Smooth muscle cell (in vitro differentiated cells): ENCODE data around the gene SPRR3. TPM values are rescaled to one million over a fixed set of nuclear protein-coding genes. Genes with fewer than 3 reads are reported as not detected.
"Not testable (repeated sequence)": the region's sequence is repeated elsewhere in the genome, so short reads cannot be mapped to it uniquely, and the experiment has no call there.

Experiments
- DNase-seq: peaks from one replicate; lab custom pipeline; 2025; ENCODE audit not compliant: unreplicated experiment; lab: John Stamatoyannopoulos, UW
- H2AFZ ChIP-seq: fragments of 200-600 bp; sonication (generic); 2 replicates; pipeline ENCODE4 v1.6.0; 2016; ENCODE audit warnings: antibody characterized with exemption, low read depth, mild to moderate bottlenecking
- H3F3A ChIP-seq: fragments of 200-600 bp; sonication (generic); 2 replicates; pipeline ENCODE4 v1.6.0; 2017; ENCODE audit warnings: antibody characterized with exemption, low read depth
- H3K27ac ChIP-seq: fragments of 200-600 bp; sonication (generic); 2 replicates; pipeline ENCODE4 v1.5.1; 2016; ENCODE audit warnings: low read depth, mild to moderate bottlenecking
- H3K27me3 ChIP-seq: fragments of 200-600 bp; sonication (generic); 2 replicates; pipeline ENCODE4 v1.6.1; 2016; ENCODE audit warnings: low read depth, mild to moderate bottlenecking
- H3K36me3 ChIP-seq: fragments of 200-600 bp; sonication (generic); 2 replicates; pipeline ENCODE4 v1.5.1; 2016; ENCODE audit warnings: low read depth
- H3K4me1 ChIP-seq: fragments of 200-600 bp; sonication (generic); 2 replicates; pipeline ENCODE4 v1.5.1; 2016; ENCODE audit warnings: low read depth
- H3K4me2 ChIP-seq: fragments of 200-600 bp; sonication (generic); 2 replicates; pipeline ENCODE4 v1.6.0; 2016; ENCODE audit warnings: mild to moderate bottlenecking
- H3K4me3 ChIP-seq: fragments of 200-600 bp; sonication (generic); 2 replicates; pipeline ENCODE4 v1.5.1; 2016; ENCODE audit warnings: mild to moderate bottlenecking
- H3K79me2 ChIP-seq: fragments of 200-600 bp; sonication (generic); 2 replicates; pipeline ENCODE4 v1.6.0; 2016; ENCODE audit warnings: low read depth, mild to moderate bottlenecking
- H3K9ac ChIP-seq: fragments of 200-600 bp; sonication (generic); 2 replicates; pipeline ENCODE4 v1.6.0; 2016; ENCODE audit warnings: low read depth
- H3K9me3 ChIP-seq: fragments of 200-600 bp; sonication (generic); replicated peaks from 2 replicates; pipeline ENCODE4 v1.5.1; 2016; ENCODE audit warnings: low read depth
- H4K20me1 ChIP-seq: fragments of 200-600 bp; sonication (generic); 2 replicates; pipeline ENCODE4 v1.6.0; 2016; ENCODE audit warnings: low read depth
- WGBS: methylation state at CpG from one replicate; pipeline ENCODE4 v1.1.7; 2016; ENCODE audit warnings: low lambda C conversion rate; 5-methylcytosine and 5-hydroxymethylcytosine counted together
- polyA plus RNA-seq: library from polyadenylated mRNA; unstranded; fragments of >200 nt; fragmentation: Nextera tagmentation; extraction: Ambion mirVana; gene quantifications from 2 replicates; pipeline ENCODE4 v1.2.1, GENCODE V29; 2016
- total RNA-seq: library from RNA; depleted of rRNA; stranded (reverse); fragments of >200 nt; gene quantifications from 2 replicates; pipeline ENCODE4 v1.2.3, GENCODE V29; 2014
- TF ChIP-seq, protein P1 (sequence below): fragments of 200-600 bp; sonication (generic); IDR thresholded peaks from 2 replicates; pipeline ENCODE4 v1.5.1; 2017; ENCODE audit warnings: borderline replicate concordance, mild to moderate bottlenecking, antibody characterized with exemption; ENCODE audit not compliant: insufficient read depth, poor library complexity, severe bottlenecking

SPRR3 gene
- total and polyA plus RNA-seq, 2 experiments from 2014 or later, result 24.9 to 107 TPM

DNA sequence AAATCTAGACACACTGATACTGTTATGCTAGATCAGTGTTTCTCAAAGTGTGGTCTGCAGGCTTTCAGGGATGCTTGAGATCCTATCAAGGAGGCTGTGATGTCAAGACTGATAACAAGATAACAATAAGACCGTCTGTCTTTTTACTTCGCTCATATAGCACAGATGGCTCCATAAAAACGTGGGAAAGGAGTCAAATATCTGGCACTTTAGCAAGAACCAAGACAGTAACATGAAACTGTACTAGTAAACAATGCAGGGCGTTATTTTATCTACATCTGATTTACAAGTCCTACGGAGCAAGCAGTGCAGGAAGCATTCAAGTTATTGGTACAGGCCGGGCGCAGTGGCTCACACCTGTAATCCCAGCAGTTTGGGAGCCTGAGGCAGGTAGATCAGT lies 3.6 kb upstream of the SPRR3 start:
- H3K79me2 ChIP-seq, result no peaks in the 10 kb centered on the region
- H4K20me1 ChIP-seq, result no peaks in the 10 kb centered on the region
- H3K27ac ChIP-seq, result no peak overlapping the region
- H3K4me1 ChIP-seq, result no peaks in the 10 kb centered on the region
- TF ChIP-seq, protein P1, sequence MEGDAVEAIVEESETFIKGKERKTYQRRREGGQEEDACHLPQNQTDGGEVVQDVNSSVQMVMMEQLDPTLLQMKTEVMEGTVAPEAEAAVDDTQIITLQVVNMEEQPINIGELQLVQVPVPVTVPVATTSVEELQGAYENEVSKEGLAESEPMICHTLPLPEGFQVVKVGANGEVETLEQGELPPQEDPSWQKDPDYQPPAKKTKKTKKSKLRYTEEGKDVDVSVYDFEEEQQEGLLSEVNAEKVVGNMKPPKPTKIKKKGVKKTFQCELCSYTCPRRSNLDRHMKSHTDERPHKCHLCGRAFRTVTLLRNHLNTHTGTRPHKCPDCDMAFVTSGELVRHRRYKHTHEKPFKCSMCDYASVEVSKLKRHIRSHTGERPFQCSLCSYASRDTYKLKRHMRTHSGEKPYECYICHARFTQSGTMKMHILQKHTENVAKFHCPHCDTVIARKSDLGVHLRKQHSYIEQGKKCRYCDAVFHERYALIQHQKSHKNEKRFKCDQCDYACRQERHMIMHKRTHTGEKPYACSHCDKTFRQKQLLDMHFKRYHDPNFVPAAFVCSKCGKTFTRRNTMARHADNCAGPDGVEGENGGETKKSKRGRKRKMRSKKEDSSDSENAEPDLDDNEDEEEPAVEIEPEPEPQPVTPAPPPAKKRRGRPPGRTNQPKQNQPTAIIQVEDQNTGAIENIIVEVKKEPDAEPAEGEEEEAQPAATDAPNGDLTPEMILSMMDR, result no peak
- H2AFZ ChIP-seq, result no peak overlapping the region
- no peaks in the 10 kb centered on the region for H3K27me3 ChIP-seq
- no peaks in the 10 kb centered on the region for H3K9me3 ChIP-seq
- no peak for DNase-seq
- H3K9ac ChIP-seq, result no peak overlapping the region
- H3K4me3 ChIP-seq, result no peak overlapping the region
- 52% methylated on average over 7 of the region's 7 CpGs for WGBS
- no peaks in the 10 kb centered on the region for H3F3A ChIP-seq
- H3K4me2 ChIP-seq, result no peak overlapping the region
- no peaks in the 10 kb centered on the region for H3K36me3 ChIP-seq

DNA sequence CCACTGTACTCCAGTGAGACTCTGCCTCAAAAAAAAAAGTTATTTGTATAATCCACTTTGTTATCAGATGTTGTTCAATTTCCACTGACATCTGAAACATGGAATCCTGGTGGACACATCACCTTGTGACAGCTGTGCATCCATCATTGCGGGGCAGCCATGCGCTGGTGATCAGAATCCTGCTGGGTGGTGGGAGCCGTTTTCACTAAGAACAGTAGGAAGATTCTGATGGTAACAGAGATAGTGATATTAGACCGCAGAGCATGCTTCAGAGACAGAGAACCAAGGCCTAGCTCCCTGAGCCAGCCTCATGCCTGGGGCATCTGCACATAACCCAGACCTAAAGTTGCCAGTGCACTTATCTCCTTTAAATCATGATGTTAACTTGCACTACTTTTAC lies 3.1 kb upstream of the SPRR3 start:
- WGBS, result 71% methylated on average over 4 of the region's 4 CpGs
- H3K4me2 ChIP-seq, result no peak overlapping the region
- H3F3A ChIP-seq, result no peaks in the 10 kb centered on the region
- H2AFZ ChIP-seq, result no peak overlapping the region
- no peak overlapping the region for H3K9ac ChIP-seq
- H3K36me3 ChIP-seq, result no peaks in the 10 kb centered on the region
- no peaks in the 10 kb centered on the region for H3K9me3 ChIP-seq
- no peak overlapping the region for H3K27ac ChIP-seq
- no peaks in the 10 kb centered on the region for H4K20me1 ChIP-seq
- H3K27me3 ChIP-seq, result no peaks in the 10 kb centered on the region
- H3K4me1 ChIP-seq, result no peaks in the 10 kb centered on the region
- DNase-seq, result no peak
- H3K4me3 ChIP-seq, result no peak overlapping the region
- H3K79me2 ChIP-seq, result no peaks in the 10 kb centered on the region
- TF ChIP-seq, protein P1, result no peak

DNA sequence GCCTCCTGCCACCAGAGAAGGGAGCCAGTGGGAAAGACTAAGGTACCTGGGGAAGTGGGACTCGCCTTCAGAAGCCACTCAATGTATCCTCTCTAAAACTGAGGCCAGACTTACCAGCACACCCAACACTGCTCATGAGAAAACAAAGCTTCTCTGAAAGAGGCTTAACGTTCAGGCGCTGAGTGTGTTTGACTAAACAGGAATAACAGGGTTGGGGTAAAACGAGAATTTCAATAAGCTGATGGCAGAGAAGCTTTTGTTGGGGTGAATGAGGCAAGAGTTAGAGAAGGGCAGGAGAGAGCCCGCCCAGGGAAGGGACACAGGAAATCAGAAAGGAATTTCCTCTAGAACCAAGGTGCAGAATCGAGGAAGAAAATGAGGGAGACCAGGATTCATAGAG lies 1.7 kb upstream of the SPRR3 start:
- Histone ChIP-seq H3K36me3 (no peaks in the 10 kb centered on the region), H3K27ac (no peak overlapping the region), H3K27me3 (no peaks in the 10 kb centered on the region), H2AFZ (no peak overlapping the region), H3K79me2 (no peaks in the 10 kb centered on the region), H3K9me3 (no peaks in the 10 kb centered on the region), H3K9ac (no peak overlapping the region), H3K4me2 (no peak overlapping the region), H3K4me3 (no peak overlapping the region), H3F3A (no peaks in the 10 kb centered on the region), H3K4me1 (no peaks in the 10 kb centered on the region), H4K20me1 (no peaks in the 10 kb centered on the region)
- TF ChIP-seq, protein P1, result no peak
- no peak for DNase-seq
- WGBS, result 60% methylated on average over 6 of the region's 6 CpGs

DNA sequence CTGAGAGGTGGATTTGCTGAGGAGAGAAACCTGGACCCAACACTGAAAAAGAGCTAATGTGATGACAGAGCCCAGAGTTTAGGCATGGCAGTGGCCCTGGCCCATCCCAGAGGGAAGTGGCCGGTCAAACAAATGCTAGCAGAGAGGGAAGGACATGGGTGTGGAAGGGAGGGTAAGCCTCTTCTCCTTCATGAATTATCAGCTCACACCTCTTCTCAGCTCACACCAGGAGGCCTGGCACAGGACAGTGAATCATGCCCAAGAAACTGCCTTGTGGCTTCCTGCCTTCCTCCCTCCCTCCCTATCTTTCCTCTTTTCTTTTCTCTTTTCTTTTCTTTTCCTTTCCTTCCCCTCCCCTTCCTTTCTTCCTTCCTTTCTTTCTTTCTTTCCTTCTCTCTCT lies 1.3 kb upstream of the SPRR3 start:
- no peak overlapping the region for H3K4me2 ChIP-seq
- no peaks in the 10 kb centered on the region for H4K20me1 ChIP-seq
- no peaks in the 10 kb centered on the region for H3K4me1 ChIP-seq
- H3K27ac ChIP-seq, result no peak overlapping the region
- TF ChIP-seq, protein P1, result no peak
- no peaks in the 10 kb centered on the region for H3K36me3 ChIP-seq
- no peak overlapping the region for H3K4me3 ChIP-seq
- H3K9me3 ChIP-seq, result no peaks in the 10 kb centered on the region
- no peaks in the 10 kb centered on the region for H3K79me2 ChIP-seq
- H3K9ac ChIP-seq, result no peak overlapping the region
- H3K27me3 ChIP-seq, result no peaks in the 10 kb centered on the region
- 63% methylated on average over 1 of the region's 1 CpG for WGBS
- H2AFZ ChIP-seq, result no peak overlapping the region
- H3F3A ChIP-seq, result no peaks in the 10 kb centered on the region
- no peak for DNase-seq

DNA sequence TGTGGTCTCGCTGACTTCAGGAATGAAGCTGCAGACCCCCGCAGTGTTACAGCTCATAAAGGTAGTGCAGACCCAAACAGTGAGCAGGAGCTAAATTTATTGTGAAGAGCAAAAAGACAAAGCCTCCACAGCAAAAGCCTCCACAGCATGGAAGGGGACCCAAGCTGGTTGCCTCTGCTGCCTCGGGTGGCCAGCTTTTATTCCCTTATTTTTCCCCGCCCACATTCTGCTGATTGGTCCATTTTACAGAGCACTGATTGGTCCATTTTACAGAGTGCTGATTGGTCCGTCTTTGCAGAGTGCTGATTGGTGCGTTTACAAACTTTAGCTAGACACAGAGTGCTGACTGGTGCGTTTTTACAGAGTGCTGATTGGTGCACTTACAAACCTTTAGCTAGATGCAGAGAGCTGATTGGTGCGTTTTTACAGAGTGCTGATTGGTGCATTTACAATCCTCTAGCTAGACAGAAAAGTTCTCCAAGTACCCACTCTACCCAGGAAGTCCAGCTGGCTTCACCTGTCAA lies 9.7 kb downstream of the SPRR3 start:
- not testable (repeated sequence) for H3K36me3 ChIP-seq, H3F3A ChIP-seq, H3K9ac ChIP-seq, H3K79me2 ChIP-seq, H3K27me3 ChIP-seq, H3K9me3 ChIP-seq, H2AFZ ChIP-seq, H3K4me3 ChIP-seq, H3K4me1 ChIP-seq, H3K27ac ChIP-seq, DNase-seq, H3K4me2 ChIP-seq, H4K20me1 ChIP-seq
- WGBS, result 59% methylated on average over 8 of the region's 8 CpGs

DNA sequence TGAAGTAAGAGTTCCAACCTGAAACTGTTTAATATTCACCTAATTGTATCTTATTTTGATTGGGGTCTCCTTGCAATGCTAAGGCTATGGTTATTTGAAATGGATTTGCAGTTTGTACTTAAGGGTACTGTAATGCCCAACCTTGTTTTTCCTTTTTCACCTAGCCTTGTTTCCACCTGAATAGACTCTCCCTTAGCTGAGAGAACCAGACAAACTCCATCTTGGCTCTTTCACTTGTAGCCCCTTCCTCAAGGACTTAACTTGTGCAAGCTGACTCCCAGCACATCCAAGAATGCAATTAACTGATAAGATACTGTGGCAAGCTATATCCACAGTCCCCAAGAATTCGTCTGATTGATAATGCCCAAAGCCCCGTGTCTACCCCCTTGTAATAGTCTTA lies 20.3 kb downstream of the SPRR3 start:
- WGBS, result 31% methylated on average over 2 of the region's 2 CpGs
- H3K36me3 ChIP-seq, H3K9ac ChIP-seq: not testable (repeated sequence)

More for the DNA sequence above, 20.3 kb downstream of the SPRR3 start:
- not testable (repeated sequence) for H3K9me3 ChIP-seq, H3K27ac ChIP-seq, H3K4me1 ChIP-seq, DNase-seq, H3K4me2 ChIP-seq, H4K20me1 ChIP-seq, H3K27me3 ChIP-seq, H3K79me2 ChIP-seq, H3F3A ChIP-seq, H3K4me3 ChIP-seq, H2AFZ ChIP-seq
